H1 (cell line): ENCODE data around the gene SLC9C1. TPM values are rescaled to one million over a fixed set of nuclear protein-coding genes. Genes with fewer than 3 reads are reported as not detected.

ENCODE experiments used
- RXRA ChIP-seq: IDR thresholded peaks from 2 replicates; pipeline ENCODE4 v1.6.1; 2011; ENCODE audit warnings: low read depth, mild to moderate bottlenecking, low read length, moderate library complexity; ENCODE audit not compliant: insufficient read depth
- USF2 ChIP-seq: IDR thresholded peaks from 2 replicates; pipeline ENCODE4 v1.6.1; 2011; ENCODE audit warnings: low read length, improper control_type of control experiment
- polyA plus RNA-seq, 7 experiments: library from polyadenylated mRNA; depleted of rRNA in 3 of 7; stranded (reverse) in 5 of 7; unstranded in 2 of 7; fragments of >200 nt in 5 of 7; fragments of 200-250 nt in 2 of 7; gene quantifications; 1 replicate in 5 of 7; 2 replicates in 1 of 7; 4 replicates in 1 of 7; pipeline versions ENCODE4 v1.2.1 to v1.2.3, GENCODE V29; 2011 to 2013; ENCODE audit warnings: missing spikeins in 2 of 7, mixed read lengths in 2 of 7
- total RNA-seq: library from RNA; stranded (reverse); fragmentation: NEBNext Ultra II Directional; extraction: Animal tissue kit (Norgen Biotek cat#: 25700); gene quantifications from 2 replicates; pipeline ENCODE4 v1.2.1, GENCODE V29; 2021

The SLC9C1 gene
- total and polyA plus RNA-seq, 2 of the 8 experiments (the other 6 are each of a cell fraction or from before 2014, with no cell fraction given) = 0.15 to 0.24 TPM

- no peak for TF ChIP-seq RXRA
- no peak for TF ChIP-seq USF2
Measured at GRCh38 chr3:112315791-112316190, 21.8 kb upstream of the SLC9C1 start (continued).
